HCT116 (cell line): Measurements from ENCODE around the gene OR2A1.
A peak's percentile ranks its signal among the peaks of the same experiment; 100 is the strongest.
"Not testable (repeated sequence)": the region's sequence is repeated elsewhere in the genome, so short reads cannot be mapped to it uniquely, and the experiment has no call there.

Experiments used
- CEBPB ChIP-seq: IDR thresholded peaks from 2 replicates; pipeline ENCODE4 v1.6.1; 2012; ENCODE audit warnings: low read depth
- EGR1 ChIP-seq: IDR thresholded peaks from 2 replicates; pipeline ENCODE4 v1.6.1; 2012; ENCODE audit warnings: low read depth
- POLR2A ChIP-seq: IDR thresholded peaks from 2 replicates; pipeline ENCODE4 v1.7.0; 2011; ENCODE audit warnings: borderline replicate concordance; ENCODE audit not compliant: insufficient read depth, insufficient read length; ENCODE audit errors: extremely low read depth
- YY1 ChIP-seq: IDR thresholded peaks from 2 replicates; pipeline ENCODE4 v1.6.1; 2011; ENCODE audit warnings: low read length, low read depth, moderate library complexity, mild to moderate bottlenecking; ENCODE audit not compliant: insufficient replicate concordance; ENCODE audit errors: extremely low read depth
- TF ChIP-seq, protein P1 (sequence below): IDR thresholded peaks from 2 replicates; pipeline ENCODE4 v1.6.1; 2012
- TF ChIP-seq, protein P2 (sequence below), 3 experiments: fragments of 200-600 bp in 1 of 3; sonication (generic) in 1 of 3; IDR thresholded peaks in 2 of 3; conservative IDR thresholded peaks in 1 of 3; 2 replicates each; pipeline ENCODE4 v1.5.1; 2012 to 2017; ENCODE audit warnings: low read depth in 2 of 3, low read length in 2 of 3, antibody characterized with exemption in 1 of 3, borderline replicate concordance in 1 of 3, control low read depth in 1 of 3, mild to moderate bottlenecking in 1 of 3, mixed read lengths in 1 of 3, mixed run types in 1 of 3, moderate library complexity in 1 of 3; ENCODE audit not compliant: insufficient read depth in 1 of 3

DNA sequence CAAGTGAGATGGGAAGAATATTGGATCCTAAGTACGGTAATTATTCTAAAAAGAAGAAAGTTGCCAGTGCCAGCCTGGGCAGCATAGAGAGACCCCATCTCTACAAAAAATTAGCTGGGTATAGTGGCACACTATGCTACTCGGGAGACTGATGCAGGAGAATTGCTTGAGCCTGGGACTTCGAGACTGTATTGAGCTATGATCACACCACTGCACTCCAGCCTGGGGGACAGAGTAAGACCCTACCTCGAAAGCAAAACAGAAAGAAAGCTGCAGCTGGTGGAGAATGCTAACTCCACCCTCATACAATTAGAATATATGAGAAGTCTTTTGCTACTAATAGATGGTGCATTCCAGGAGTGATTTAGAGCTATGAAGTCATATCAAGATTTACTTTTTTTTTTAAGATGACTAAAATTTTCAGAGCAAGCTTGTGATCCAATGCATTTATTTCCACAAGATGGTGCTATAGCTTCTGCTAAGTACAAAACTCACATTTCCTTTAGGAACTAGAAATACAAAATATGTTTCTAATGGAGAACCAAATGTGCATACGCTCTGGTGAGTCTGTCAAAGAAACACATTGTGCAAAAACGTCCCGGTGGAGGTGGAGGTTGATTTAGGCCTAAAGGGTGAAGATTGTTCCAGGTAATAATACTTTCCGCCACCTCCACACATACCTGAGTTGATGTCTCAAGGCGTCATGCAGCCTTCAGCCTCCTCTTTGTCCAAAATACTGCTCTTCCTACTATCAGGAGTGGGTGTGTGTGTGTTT is 19.2 kb downstream of the OR2A1 start:
- TF ChIP-seq YY1, CEBPB, POLR2A, EGR1: not testable (repeated sequence)
- TF ChIP-seq, protein P1, sequence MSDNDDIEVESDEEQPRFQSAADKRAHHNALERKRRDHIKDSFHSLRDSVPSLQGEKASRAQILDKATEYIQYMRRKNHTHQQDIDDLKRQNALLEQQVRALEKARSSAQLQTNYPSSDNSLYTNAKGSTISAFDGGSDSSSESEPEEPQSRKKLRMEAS, result not testable (repeated sequence)
- TF ChIP-seq, protein P2, sequence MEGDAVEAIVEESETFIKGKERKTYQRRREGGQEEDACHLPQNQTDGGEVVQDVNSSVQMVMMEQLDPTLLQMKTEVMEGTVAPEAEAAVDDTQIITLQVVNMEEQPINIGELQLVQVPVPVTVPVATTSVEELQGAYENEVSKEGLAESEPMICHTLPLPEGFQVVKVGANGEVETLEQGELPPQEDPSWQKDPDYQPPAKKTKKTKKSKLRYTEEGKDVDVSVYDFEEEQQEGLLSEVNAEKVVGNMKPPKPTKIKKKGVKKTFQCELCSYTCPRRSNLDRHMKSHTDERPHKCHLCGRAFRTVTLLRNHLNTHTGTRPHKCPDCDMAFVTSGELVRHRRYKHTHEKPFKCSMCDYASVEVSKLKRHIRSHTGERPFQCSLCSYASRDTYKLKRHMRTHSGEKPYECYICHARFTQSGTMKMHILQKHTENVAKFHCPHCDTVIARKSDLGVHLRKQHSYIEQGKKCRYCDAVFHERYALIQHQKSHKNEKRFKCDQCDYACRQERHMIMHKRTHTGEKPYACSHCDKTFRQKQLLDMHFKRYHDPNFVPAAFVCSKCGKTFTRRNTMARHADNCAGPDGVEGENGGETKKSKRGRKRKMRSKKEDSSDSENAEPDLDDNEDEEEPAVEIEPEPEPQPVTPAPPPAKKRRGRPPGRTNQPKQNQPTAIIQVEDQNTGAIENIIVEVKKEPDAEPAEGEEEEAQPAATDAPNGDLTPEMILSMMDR (IDR thresholded peaks at IDR 0.05 in 2 of 3, conservative IDR thresholded peaks at IDR 0.05 in 1 of 3; ENCODE audit: borderline replicate concordance in 1 of 3, insufficient read depth in 1 of 3, low read depth in 2 of 3, low read length in 2 of 3), result 0 out of 6 replicates have a peak, but pooled peaks of 1 of the 3 experiments have one; percentile 1
